T-helper 2 cell (primary cell): Measurements from ENCODE around the gene IGFBP2.
"Not testable (repeated sequence)": the region's sequence is repeated elsewhere in the genome, so short reads cannot be mapped to it uniquely, and the experiment has no call there.

Experiments
- DNase-seq, 5 experiments: peaks; one replicate each; pipeline versions ENCODE4 v3.0.0 to v3.0.0-alpha.2; 2012 to 2022
- total RNA-seq, 2 donors: gene quantifications; one replicate each; lab custom pipeline; 2026; lab: John Stamatoyannopoulos, UW

The IGFBP2 gene, protein sequence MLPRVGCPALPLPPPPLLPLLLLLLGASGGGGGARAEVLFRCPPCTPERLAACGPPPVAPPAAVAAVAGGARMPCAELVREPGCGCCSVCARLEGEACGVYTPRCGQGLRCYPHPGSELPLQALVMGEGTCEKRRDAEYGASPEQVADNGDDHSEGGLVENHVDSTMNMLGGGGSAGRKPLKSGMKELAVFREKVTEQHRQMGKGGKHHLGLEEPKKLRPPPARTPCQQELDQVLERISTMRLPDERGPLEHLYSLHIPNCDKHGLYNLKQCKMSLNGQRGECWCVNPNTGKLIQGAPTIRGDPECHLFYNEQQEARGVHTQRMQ
- 0 to 0.74 reads per million in 2 donors for total RNA-seq

- peak in 1 of 5 experiments; percentile 50 for DNase-seq
Observed at GRCh38 chr2:216632952-216633615, at the start of gene IGFBP2. Gene IGFBP2 (plus strand): TSS chr2:216633420. CDS start chr2:216633524, 104 bp downstream.

DNA sequence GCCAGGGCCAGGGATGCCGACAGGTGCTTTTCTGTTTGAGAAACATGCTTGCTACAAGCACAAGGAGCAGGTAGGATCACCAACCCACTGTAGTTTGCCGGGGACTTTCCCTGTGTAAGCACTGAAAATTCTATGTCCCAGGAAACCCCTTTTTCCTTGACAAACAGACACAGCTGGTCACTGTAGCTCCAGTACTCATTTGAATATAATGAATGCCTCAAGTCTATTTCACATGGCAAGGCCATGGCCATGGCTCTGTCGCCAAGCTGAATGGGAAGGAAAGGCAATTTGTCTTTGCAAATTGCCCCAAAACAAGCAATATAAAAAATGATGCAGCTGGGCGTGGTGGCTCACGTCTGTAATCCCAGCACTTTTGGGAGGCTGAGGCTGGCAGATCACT, 49.6 kb upstream of the IGFBP2 start:
- DNase-seq = no peak

DNA sequence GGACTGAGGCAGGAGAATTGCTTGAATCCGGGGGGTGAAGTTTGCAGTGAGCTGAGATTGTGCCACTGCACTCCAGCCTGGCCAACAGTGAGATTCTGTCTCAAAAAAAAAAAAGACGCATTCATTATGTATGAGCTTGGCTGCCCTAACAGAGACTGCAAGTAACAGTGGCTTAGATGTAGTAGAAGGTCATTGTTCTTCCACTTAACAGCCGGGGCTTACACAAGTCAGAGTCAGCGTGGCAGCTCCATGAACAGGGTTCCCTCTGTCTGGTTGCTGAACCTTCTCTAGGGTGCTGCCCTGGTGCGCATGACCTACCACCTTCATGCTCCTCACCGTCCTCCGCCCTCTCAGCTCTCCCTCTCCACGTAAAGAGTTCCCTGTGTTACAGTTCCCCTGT, 49.1 kb upstream of the IGFBP2 start:
- no peak for DNase-seq

- no peak for DNase-seq
Observed at GRCh38 chr2:216585441-216585840, 47.8 kb upstream of the IGFBP2 start.

- no peak for DNase-seq
Observed at GRCh38 chr2:216588861-216589710, 44.1 kb upstream of the IGFBP2 start.

- DNase-seq = no peak
Observed at GRCh38 chr2:216589791-216590190, 43.4 kb upstream of the IGFBP2 start.

- DNase-seq = no peak
Observed at GRCh38 chr2:216590780-216591179, 42.4 kb upstream of the IGFBP2 start.

- no peak for DNase-seq
Observed at GRCh38 chr2:216591480-216591879, 41.7 kb upstream of the IGFBP2 start.

DNA sequence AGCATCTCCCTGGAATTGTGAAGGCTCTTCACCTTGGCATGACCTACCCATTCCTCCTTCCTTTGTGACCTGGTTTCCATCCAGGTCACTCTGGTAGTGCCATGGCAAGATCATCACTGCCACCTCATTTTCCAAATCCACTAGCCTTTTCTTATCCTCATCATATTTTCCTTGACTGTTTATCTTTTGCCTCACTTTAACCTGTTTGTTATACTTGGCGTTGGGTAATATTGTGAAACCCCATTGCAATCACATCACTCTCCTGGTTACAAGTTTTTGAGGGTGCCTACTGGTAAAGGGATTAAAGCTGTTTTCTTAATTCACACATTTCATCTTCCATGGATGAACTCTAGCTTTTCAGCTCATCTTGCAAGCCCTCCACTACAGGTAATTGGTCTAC, 39.1 kb upstream of the IGFBP2 start:
- no peak for DNase-seq

GRCh38 chr2:216596236-216596979, 36.8 kb upstream of the IGFBP2 start:
- no peak for DNase-seq

DNA sequence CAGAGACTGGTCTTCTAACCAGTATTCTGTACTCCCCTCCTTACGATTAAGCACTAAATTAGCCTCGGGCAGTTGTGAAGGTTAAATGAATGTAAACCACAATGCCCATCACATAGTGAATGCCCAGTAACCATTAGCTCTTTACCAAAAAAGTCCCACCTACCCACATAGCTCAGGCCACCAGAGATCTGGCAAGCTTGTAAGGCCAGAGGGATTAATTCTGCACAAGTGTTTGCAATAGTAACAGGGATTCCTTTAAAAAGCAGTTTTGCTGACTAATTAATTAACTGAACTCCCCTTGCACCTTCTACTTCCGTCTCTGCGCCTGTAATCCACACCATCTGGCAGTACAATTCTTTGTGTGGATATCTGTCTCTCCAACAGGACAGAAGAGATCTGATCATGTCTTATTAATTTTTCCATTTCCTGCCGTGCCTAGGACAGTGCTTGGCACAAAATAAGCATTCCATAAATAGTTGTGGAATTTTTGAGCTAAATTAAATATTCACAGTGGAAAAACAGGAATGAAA, 36.2 kb upstream of the IGFBP2 start:
- no peak for DNase-seq

GRCh38 chr2:216597825-216598224, 35.4 kb upstream of the IGFBP2 start:
- DNase-seq = not testable (repeated sequence)

DNA sequence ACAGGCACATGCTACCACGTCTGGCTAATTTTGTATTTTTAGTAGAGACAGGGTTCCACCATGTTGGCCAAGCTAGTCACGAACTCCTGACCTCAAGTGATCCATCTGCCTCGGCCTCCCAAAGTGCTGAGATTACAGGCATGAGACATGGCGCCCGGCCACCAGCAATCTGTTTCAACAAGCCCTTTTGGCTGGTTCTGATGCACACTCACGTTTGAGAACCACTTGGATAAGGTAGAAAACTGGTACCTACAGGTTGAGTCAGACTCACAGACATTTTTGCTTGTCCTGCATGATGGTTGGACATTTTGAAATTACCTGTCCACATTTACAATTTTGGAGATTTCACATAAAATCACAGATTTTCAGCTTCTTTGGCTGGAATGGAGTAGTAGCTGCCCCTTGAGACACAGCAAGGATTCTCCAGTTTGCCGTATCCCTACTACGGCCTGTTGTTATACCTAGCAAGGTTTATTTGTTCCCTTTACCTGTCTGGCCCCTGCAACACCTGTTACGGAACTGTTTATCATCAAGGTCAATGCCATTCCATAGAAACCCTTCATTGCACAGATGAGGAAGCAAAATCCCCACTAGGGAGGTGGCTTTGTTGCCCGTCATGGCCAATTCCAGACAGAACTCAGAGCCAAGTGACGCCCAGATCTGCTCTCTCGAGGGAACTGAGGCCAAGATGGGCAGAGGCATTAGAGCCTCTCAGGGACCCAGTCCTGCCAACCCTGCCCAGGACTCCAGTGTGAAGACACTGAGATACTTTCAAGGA, 31.4 kb upstream of the IGFBP2 start:
- DNase-seq = no peak

DNA sequence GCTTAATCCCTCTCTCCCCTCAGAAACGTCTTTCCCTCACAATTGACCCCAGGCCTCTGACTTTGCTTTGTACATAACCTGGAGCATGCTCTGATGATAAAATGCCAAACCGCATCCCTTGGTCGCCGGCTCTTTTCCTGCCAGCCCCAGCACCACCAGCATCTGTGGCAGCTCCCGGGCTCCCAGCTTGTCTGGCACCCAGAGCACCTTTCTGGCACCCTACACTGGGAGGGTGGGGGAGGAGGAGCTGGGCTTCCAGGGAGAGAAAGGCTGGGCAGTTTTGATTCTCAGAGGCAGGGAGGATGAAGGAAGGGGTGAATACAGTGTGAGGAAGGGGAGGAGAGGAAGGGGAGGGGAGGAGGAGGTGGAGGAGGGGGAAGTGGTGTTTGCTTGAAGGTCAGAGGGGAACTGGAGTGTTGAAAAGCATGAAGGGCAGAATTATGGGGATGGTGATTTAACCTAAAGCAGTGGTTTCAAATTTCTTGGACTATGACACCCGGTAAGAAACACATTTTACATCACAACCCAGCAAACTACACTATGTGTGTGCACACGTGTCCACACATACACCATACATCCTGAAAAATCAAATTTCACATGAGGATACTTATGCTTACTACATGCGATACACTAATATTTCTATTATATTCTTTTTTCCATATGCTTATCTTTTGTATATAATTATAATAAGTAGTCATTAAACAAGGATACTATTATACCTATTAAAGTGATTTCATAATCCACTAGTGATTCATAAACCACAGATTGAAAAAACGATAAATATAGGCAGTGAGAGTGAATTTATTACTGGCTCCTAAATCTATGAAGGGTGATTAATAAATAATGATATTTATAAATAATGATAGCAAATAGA, 30.0 kb upstream of the IGFBP2 start:
- DNase-seq = no peak

GRCh38 chr2:216603884-216604245, 29.4 kb upstream of the IGFBP2 start:
- DNase-seq = no peak

DNA sequence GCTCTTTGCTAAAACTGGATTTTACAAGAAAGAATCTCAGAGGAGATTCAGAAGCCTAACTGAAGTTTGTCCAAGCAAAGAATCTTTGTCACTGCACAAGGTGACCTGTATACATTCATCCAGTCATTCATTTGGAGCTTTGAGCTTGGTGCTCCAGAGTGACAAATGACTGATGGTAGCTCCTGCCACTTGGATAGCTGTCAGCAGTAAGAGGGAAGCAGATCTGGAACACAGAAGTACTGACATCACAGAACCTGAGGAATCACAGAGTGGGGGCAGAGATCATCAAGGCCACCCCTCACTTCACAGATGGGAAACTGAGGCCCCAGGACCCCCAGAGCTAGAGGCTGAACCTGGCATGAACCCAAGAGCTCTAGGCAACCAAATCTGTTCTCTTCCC, 28.8 kb upstream of the IGFBP2 start:
- DNase-seq = no peak

DNA sequence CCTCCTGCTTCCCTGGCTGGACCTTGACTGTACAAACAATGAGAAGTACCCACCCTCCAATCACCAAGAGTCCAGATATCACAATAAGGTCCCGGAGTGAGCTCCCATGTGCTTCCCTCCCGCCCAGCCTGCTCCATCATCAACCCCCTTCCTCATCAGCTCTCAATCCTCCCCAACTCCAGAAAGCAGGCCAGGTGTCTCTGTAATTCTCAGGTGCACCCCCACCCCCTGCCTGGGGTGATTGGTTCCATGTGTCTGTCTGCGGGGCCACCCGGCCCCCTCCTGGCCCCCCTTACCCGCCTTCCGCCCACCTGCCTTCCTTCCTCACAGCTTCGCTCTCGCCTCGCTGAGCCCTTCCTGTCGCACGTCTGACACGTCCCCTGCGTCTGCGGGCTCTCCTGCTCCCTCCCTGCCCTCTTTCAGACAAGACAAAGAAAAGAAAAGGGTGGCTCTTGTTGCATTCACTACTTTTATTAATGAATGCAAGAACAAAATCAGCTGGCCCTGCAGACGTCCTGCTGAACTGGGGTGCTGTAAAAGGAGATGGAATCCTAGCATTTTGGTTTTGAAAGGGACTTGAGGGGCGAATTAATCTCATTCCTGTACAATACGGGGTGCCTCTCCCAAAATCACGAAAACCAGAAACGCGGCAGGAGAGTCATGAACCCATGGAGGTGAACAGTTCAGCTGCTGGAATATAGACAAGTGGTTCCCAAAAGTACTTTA, 26.5 kb upstream of the IGFBP2 start:
- DNase-seq = peak in 2 of 5 experiments; percentile 19 to 79

GRCh38 chr2:216607277-216607560, 26.0 kb upstream of the IGFBP2 start:
- no peak for DNase-seq

- DNase-seq = no peak
Observed at GRCh38 chr2:216608525-216608924, 24.7 kb upstream of the IGFBP2 start.
